IMR-90 (cell line): Measurements from ENCODE around the gene ALPI. TPM values are rescaled to one million over a fixed set of nuclear protein-coding genes. Genes with fewer than 3 reads are reported as not detected.

ENCODE experiments used
- ATAC-seq: fragments of 200-7000 bp; cut with Tn5 transposase; 2 replicates; pipeline ENCODE4 v1.9.1; 2020; ENCODE audit warnings: low read depth, mild to moderate bottlenecking, moderate library complexity
- BruUV-seq: library from RNA; stranded (reverse); fragments of 400-500 nt; replicated peaks from 2 replicates; lab custom pipeline; 2021; lab: Mats Ljungman, UMichigan
- CTCF ChIA-PET: fragments of 300-600 bp; formaldehyde crosslinking; extraction: SDS; loops from one replicate; lab custom pipeline; 2021; ENCODE audit warnings: antibody characterized with exemption; lab: Yijun Ruan, JAX
- POLR2A ChIA-PET: fragments of 300-600 bp; sonication (Branson Sonifier 250); formaldehyde crosslinking; loops from one replicate; lab custom pipeline; 2022; ENCODE audit warnings: antibody characterized with exemption; ENCODE audit not compliant: unreplicated experiment; lab: Charles Lee
- DNase-seq: peaks from one replicate; pipeline ENCODE4 v3.0.0; 2013
- H2AFZ ChIP-seq: replicated peaks from 2 replicates; pipeline ENCODE3; 2013; ENCODE audit warnings: low read length, mild to moderate bottlenecking; ENCODE audit not compliant: poor library complexity
- H2AK5ac ChIP-seq: 2 replicates; pipeline ENCODE4 v1.6.1; 2013; ENCODE audit warnings: low read depth, low read length, inconsistent platforms
- H2AK9ac ChIP-seq: replicated peaks from 2 replicates; pipeline ENCODE3; 2013; ENCODE audit warnings: mild to moderate bottlenecking, low read depth, low read length, moderate library complexity; ENCODE audit not compliant: poor library complexity
- H2BK120ac ChIP-seq: 2 replicates; pipeline ENCODE4 v1.6.1; 2013; ENCODE audit warnings: low read depth, low read length, inconsistent platforms
- H2BK15ac ChIP-seq: 3 replicates; pipeline ENCODE4 v1.6.1; 2013; ENCODE audit warnings: low read depth, low read length, inconsistent platforms
- H2BK20ac ChIP-seq: 2 replicates; pipeline ENCODE4 v1.6.1; 2013; ENCODE audit warnings: low read depth, mild to moderate bottlenecking, inconsistent platforms, low read length, moderate library complexity
- H2BK5ac ChIP-seq: 2 replicates; pipeline ENCODE4 v1.6.1; 2013; ENCODE audit warnings: mild to moderate bottlenecking, low read depth, low read length, inconsistent platforms; ENCODE audit not compliant: poor library complexity, severe bottlenecking
- H3K14ac ChIP-seq: replicated peaks from 2 replicates; pipeline ENCODE4 v1.6.1; 2013; ENCODE audit warnings: low read depth, low read length, inconsistent platforms
- H3K18ac ChIP-seq: 2 replicates; pipeline ENCODE4 v1.6.1; 2013; ENCODE audit warnings: low read depth, low read length, control low read depth
- H3K23ac ChIP-seq: 2 replicates; pipeline ENCODE4 v1.6.1; 2013; ENCODE audit warnings: low read depth, low read length, inconsistent platforms
- H3K27ac ChIP-seq: 2 replicates; pipeline ENCODE4 v1.5.1; 2013; ENCODE audit warnings: mild to moderate bottlenecking, control low read depth, low read length; ENCODE audit not compliant: insufficient read depth
- H3K27me3 ChIP-seq: 2 replicates; pipeline ENCODE4 v1.6.1; 2013; ENCODE audit warnings: low read length; ENCODE audit not compliant: control insufficient read depth, insufficient read depth
- H3K36me3 ChIP-seq: 2 replicates; pipeline ENCODE4 v1.6.1; 2013; ENCODE audit warnings: low read length, mixed read lengths; ENCODE audit not compliant: control insufficient read depth, insufficient read depth
- H3K4ac ChIP-seq: 2 replicates; pipeline ENCODE4 v1.6.1; 2013; ENCODE audit warnings: low read depth, low read length, inconsistent platforms
- H3K4me1 ChIP-seq: 2 replicates; pipeline ENCODE4 v1.6.1; 2013; ENCODE audit warnings: low read length, mixed read lengths; ENCODE audit not compliant: control insufficient read depth, insufficient read depth
- H3K4me2 ChIP-seq: 2 replicates; pipeline ENCODE4 v1.6.1; 2013; ENCODE audit warnings: low read depth, mild to moderate bottlenecking, control low read depth, low read length, moderate library complexity
- H3K4me3 ChIP-seq: 2 replicates; pipeline ENCODE4 v1.5.1; 2013; ENCODE audit warnings: low read depth, mild to moderate bottlenecking, control low read depth, low read length, moderate library complexity; ENCODE audit not compliant: insufficient read depth
- H3K56ac ChIP-seq: 2 replicates; pipeline ENCODE4 v1.6.1; 2013; ENCODE audit warnings: low read length, inconsistent platforms; ENCODE audit not compliant: insufficient read depth; ENCODE audit errors: extremely low read depth
- H3K79me1 ChIP-seq, 2 experiments: 2 replicates each; pipeline ENCODE4 v1.6.1; 2013; ENCODE audit warnings: low read length in 2 of 2, inconsistent platforms in 1 of 2, low read depth in 1 of 2
- H3K9ac ChIP-seq: 2 replicates; pipeline ENCODE4 v1.6.1; 2013; ENCODE audit warnings: low read depth, low read length, control low read depth
- H3K9me1 ChIP-seq: 2 replicates; pipeline ENCODE4 v1.6.1; 2013; ENCODE audit warnings: low read length, inconsistent platforms; ENCODE audit not compliant: insufficient read depth
- H3K9me3 ChIP-seq: 2 replicates; pipeline ENCODE4 v1.6.1; 2013; ENCODE audit warnings: low read length; ENCODE audit not compliant: control insufficient read depth, insufficient read depth
- H4K20me1 ChIP-seq: 2 replicates; pipeline ENCODE4 v1.6.1; 2013; ENCODE audit warnings: low read length, inconsistent platforms; ENCODE audit not compliant: insufficient read depth
- H4K5ac ChIP-seq: 2 replicates; pipeline ENCODE4 v1.6.1; 2013; ENCODE audit warnings: mild to moderate bottlenecking, low read depth, low read length, control low read depth
- H4K8ac ChIP-seq, 2 experiments: 2 replicates each; pipeline ENCODE4 v1.6.1; 2013; ENCODE audit warnings: low read depth in 2 of 2, low read length in 2 of 2, control low read depth in 1 of 2, inconsistent platforms in 1 of 2
- H4K91ac ChIP-seq: 2 replicates; pipeline ENCODE4 v1.6.1; 2013; ENCODE audit warnings: low read depth, low read length, inconsistent platforms; ENCODE audit not compliant: insufficient read depth
- BHLHE40 ChIP-seq: fragments of 150-350 bp; IDR thresholded peaks from 2 replicates; pipeline ENCODE4 v1.6.1; 2016; ENCODE audit warnings: mild to moderate bottlenecking, low read depth, low read length
- CHD1 ChIP-seq: IDR thresholded peaks from 2 replicates; pipeline ENCODE4 v1.6.1; 2012; ENCODE audit warnings: low read depth, low read length, improper control_type of control experiment
- FOS ChIP-seq: fragments of 150-350 bp; IDR thresholded peaks from 2 replicates; pipeline ENCODE4 v1.6.1; 2016; ENCODE audit warnings: low read depth, low read length
- MAFK ChIP-seq: IDR thresholded peaks from 2 replicates; pipeline ENCODE4 v1.6.1; 2012; ENCODE audit warnings: low read depth, low read length, improper control_type of control experiment
- MAZ ChIP-seq: IDR thresholded peaks from 2 replicates; pipeline ENCODE4 v1.6.1; 2012; ENCODE audit warnings: low read depth, mild to moderate bottlenecking, low read length, improper control_type of control experiment, moderate library complexity, borderline replicate concordance
- MXI1 ChIP-seq: IDR thresholded peaks from 2 replicates; pipeline ENCODE4 v1.6.1; 2012; ENCODE audit warnings: low read depth, mild to moderate bottlenecking, low read length, moderate library complexity, borderline replicate concordance
- POLR2A ChIP-seq: IDR thresholded peaks from 2 replicates; pipeline ENCODE4 v1.6.1; 2012; ENCODE audit warnings: mild to moderate bottlenecking, low read depth, low read length
- RAD21 ChIP-seq: IDR thresholded peaks from 2 replicates; pipeline ENCODE4 v1.6.1; 2012; ENCODE audit warnings: low read length, improper control_type of control experiment
- RCOR1 ChIP-seq: IDR thresholded peaks from 2 replicates; pipeline ENCODE4 v1.6.1; 2012; ENCODE audit warnings: mild to moderate bottlenecking, low read length, improper control_type of control experiment; ENCODE audit not compliant: insufficient replicate concordance
- RFX5 ChIP-seq: IDR thresholded peaks from 2 replicates; pipeline ENCODE4 v1.8.0; 2012; ENCODE audit warnings: low read depth, mild to moderate bottlenecking, low read length, moderate library complexity
- WGBS, 2 experiments: methylation state at CpG; one replicate each; pipeline versions ENCODE4 v1.1.5 to v1.1.7; 2013; ENCODE audit warnings: missing lambda C conversion rate in 2 of 2; ENCODE audit not compliant: insufficient read length in 1 of 2; ENCODE audit errors: extremely low coverage in 2 of 2; 5-methylcytosine and 5-hydroxymethylcytosine counted together
- dilution Hi-C: fragments of 300-500 bp; cut with HindIII; formaldehyde crosslinking; loops from one replicate; pipeline ENCODE4 v1.14.3; 2018; ENCODE audit warnings: low sequenced_read_pairs; ENCODE audit not compliant: unreplicated experiment
- in situ Hi-C: fragments of 300-500 bp; cut with MboI; formaldehyde crosslinking; loops from 3 replicates; pipeline ENCODE4 v1.14.3; 2019; ENCODE audit warnings: low sequenced_read_pairs, inconsistent platforms, mixed read lengths
- intact Hi-C: fragments of 100-400 bp; cut with micrococcal nuclease; formaldehyde crosslinking; loops from 2 replicates; pipeline ENCODE4 v1.10.0; 2022
- polyA plus RNA-seq, 3 experiments: library from polyadenylated mRNA; depleted of rRNA; stranded (reverse); fragments of >200 nt; gene quantifications; 2 replicates each; pipeline ENCODE4 v1.2.3, GENCODE V29; 2012; ENCODE audit warnings: low replicate concordance in 1 of 3
- total RNA-seq: library from RNA; depleted of rRNA; stranded (reverse); fragments of >200 nt; gene quantifications from 2 replicates; pipeline ENCODE4 v1.2.3, GENCODE V29; 2012
- TF ChIP-seq, protein P1 (sequence below): fragments of 150-350 bp; IDR thresholded peaks from 2 replicates; pipeline ENCODE4 v1.6.1; 2017; ENCODE audit warnings: mild to moderate bottlenecking, antibody characterized with exemption, low read length, low read depth
- TF ChIP-seq, protein P2 (sequence below): fragments of 150-350 bp; IDR thresholded peaks from 2 replicates; pipeline ENCODE4 v1.6.1; 2016; ENCODE audit warnings: low read depth, mild to moderate bottlenecking, low read length, moderate library complexity, borderline replicate concordance
- TF ChIP-seq, protein P3 (sequence below): conservative IDR thresholded peaks from 2 replicates; pipeline ENCODE4 v1.5.1; 2012; ENCODE audit warnings: mild to moderate bottlenecking, low read depth, low read length, improper control_type of control experiment

Gene ALPI
- total and polyA plus RNA-seq, 2 of the 4 experiments (the other 2 are of a cell fraction): not detected

DNA sequence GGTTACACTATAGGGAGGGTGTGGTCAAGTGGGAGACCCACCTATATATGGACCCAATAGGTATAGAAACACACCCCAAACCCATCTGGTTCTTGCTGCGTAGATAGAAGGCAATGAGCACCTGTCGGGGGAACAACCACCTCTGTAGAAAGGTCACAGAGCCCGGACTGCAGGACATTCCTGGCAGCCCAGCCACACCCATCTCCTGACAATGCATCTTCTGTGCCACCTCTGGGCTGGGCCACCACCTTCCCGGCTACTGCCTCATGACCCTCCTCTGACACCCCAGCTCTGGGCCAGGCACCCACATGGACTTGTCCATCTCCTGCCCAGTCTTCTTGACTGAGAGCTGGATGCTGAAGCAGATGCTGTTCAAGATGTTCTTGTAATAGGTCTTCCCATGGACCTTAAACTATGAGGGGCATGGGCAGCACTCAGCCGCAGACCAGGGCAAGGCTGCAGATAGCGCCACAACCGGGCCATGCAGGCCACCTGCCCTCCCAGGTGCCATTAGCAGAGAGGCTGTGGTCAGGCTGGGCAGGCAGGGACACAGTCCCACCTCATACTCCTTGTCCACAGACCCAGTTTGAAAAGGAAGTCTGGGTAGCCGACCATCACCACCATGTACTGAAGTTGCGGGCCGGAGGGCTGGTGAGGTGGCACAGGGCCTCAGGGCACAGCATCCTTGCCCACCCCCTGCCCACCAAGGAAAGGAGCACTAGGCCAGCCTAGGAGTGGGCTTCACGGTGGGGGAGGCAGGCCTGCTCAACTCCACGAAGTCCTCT is 40.0 kb upstream of the ALPI start:
- Histone ChIP-seq H3K4ac (no peak overlapping the region), H3K9me1 (no peaks in the 10 kb centered on the region), H2BK5ac (no peak overlapping the region), H4K91ac (no peak overlapping the region), H3K9ac (no peak overlapping the region), H4K20me1 (no peaks in the 10 kb centered on the region; the same call in 1 of the 2 replicates), H2AFZ (no peak overlapping the region), H3K23ac (no peak overlapping the region), H2BK20ac (no peak overlapping the region), H2BK15ac (no peak overlapping the region), H3K4me2 (no peak overlapping the region), H3K27ac (no peak overlapping the region), H3K56ac (no peak overlapping the region), H2AK9ac (no peak overlapping the region), H3K36me3 (no peaks in the 10 kb centered on the region), H3K79me1 (no peaks in the 10 kb centered on the region), H3K4me3 (no peak overlapping the region), H3K27me3 (peaks cover 80% of the 10 kb centered on the region), H3K18ac (no peak overlapping the region), H3K14ac (no peak overlapping the region), H2AK5ac (no peak overlapping the region), H3K9me3 (no peaks in the 10 kb centered on the region; the same call in 1 of the 2 replicates), H3K4me1 (no peaks in the 10 kb centered on the region), H4K8ac (no peak overlapping the region), H2BK120ac (no peak overlapping the region), H4K5ac (no peak overlapping the region)
- DNase-seq: no peak
- ChIA-PET POLR2A (interaction anchor here (0.6 kb wide), 1 partner anchor 9 kb away, joined by 3 read pairs; no protein-coding TSS in a partner anchor), CTCF (no interaction called here)
- WGBS, 2 experiments: 39% methylated on average over 5 of the region's 12 CpGs; no CpG with 5 or more reads in 1 of the 2 experiments
- no TSS peak for BruUV-seq
- no peak for ATAC-seq
- dilution Hi-C loops (no loop called here), in situ Hi-C loops (no loop called here), intact Hi-C loops (no loop called here)
- TF ChIP-seq, protein P1, sequence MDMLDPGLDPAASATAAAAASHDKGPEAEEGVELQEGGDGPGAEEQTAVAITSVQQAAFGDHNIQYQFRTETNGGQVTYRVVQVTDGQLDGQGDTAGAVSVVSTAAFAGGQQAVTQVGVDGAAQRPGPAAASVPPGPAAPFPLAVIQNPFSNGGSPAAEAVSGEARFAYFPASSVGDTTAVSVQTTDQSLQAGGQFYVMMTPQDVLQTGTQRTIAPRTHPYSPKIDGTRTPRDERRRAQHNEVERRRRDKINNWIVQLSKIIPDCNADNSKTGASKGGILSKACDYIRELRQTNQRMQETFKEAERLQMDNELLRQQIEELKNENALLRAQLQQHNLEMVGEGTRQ: no peak
- TF ChIP-seq RCOR1 (no peak), MXI1 (no peak), MAZ (no peak), MAFK (no peak), RAD21 (no peak), POLR2A (no peak), BHLHE40 (no peak), RFX5 (no peak), CHD1 (no peak), FOS (no peak)
- TF ChIP-seq, protein P2, sequence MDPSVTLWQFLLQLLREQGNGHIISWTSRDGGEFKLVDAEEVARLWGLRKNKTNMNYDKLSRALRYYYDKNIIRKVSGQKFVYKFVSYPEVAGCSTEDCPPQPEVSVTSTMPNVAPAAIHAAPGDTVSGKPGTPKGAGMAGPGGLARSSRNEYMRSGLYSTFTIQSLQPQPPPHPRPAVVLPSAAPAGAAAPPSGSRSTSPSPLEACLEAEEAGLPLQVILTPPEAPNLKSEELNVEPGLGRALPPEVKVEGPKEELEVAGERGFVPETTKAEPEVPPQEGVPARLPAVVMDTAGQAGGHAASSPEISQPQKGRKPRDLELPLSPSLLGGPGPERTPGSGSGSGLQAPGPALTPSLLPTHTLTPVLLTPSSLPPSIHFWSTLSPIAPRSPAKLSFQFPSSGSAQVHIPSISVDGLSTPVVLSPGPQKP: no peak
- TF ChIP-seq, protein P3, sequence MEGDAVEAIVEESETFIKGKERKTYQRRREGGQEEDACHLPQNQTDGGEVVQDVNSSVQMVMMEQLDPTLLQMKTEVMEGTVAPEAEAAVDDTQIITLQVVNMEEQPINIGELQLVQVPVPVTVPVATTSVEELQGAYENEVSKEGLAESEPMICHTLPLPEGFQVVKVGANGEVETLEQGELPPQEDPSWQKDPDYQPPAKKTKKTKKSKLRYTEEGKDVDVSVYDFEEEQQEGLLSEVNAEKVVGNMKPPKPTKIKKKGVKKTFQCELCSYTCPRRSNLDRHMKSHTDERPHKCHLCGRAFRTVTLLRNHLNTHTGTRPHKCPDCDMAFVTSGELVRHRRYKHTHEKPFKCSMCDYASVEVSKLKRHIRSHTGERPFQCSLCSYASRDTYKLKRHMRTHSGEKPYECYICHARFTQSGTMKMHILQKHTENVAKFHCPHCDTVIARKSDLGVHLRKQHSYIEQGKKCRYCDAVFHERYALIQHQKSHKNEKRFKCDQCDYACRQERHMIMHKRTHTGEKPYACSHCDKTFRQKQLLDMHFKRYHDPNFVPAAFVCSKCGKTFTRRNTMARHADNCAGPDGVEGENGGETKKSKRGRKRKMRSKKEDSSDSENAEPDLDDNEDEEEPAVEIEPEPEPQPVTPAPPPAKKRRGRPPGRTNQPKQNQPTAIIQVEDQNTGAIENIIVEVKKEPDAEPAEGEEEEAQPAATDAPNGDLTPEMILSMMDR: no peak
